GM12865 (cell line): Measurements from ENCODE around the gene USF2.

Experiments used
- DNase-seq: peaks from one replicate; pipeline ENCODE4 v3.0.0; 2010; ENCODE audit warnings: low read depth
- H3K4me3 ChIP-seq: 2 replicates; pipeline ENCODE4 v1.5.1; 2011; ENCODE audit warnings: mild to moderate bottlenecking, low read depth, low read length, control low read depth
- CTCF ChIP-seq: IDR thresholded peaks from 2 replicates; pipeline ENCODE4 v1.5.1; 2011; ENCODE audit warnings: low read length, control low read depth, low read depth, inconsistent platforms; ENCODE audit not compliant: insufficient read depth; ENCODE audit errors: missing control alignments

Gene USF2

GRCh38 chr19:35310811-35311465, 42.2 kb downstream of the USF2 start:
- DNase-seq, result no peak
- no peak overlapping the region for H3K4me3 ChIP-seq
- TF ChIP-seq CTCF, result no peak

GRCh38 chr19:35311901-35312665, 43.3 kb downstream of the USF2 start:
- H3K4me3 ChIP-seq, result no peak overlapping the region
- no peak for DNase-seq
- no peak for TF ChIP-seq CTCF

- H3K4me3 ChIP-seq, result no peak overlapping the region
- DNase-seq, result no peak
- TF ChIP-seq CTCF, result no peak
Measured at GRCh38 chr19:35313587-35313986, 44.8 kb downstream of the USF2 start.

GRCh38 chr19:35314031-35314430, 45.3 kb downstream of the USF2 start:
- no peak overlapping the region for H3K4me3 ChIP-seq
- DNase-seq, result no peak
- TF ChIP-seq CTCF, result no peak

- no peak for TF ChIP-seq CTCF
- H3K4me3 ChIP-seq, result no peak overlapping the region
- no peak for DNase-seq
Measured at GRCh38 chr19:35314858-35315470, 46.2 kb downstream of the USF2 start.

GRCh38 chr19:35315883-35316282, 47.1 kb downstream of the USF2 start:
- H3K4me3 ChIP-seq, result no peak overlapping the region
- DNase-seq, result no peak
- no peak for TF ChIP-seq CTCF
